ENCODE results near the gene CSTF1.

The CSTF1 gene

GRCh38 chr20:56358600-56359211, 33.7 kb upstream of the CSTF1 start, which contains the start of gene FAM210B:
FAM210B (plus strand) TSS chr20:56358974; CDS start chr20:56359006, 32 bp downstream.
- peaks cover 3% of the 10 kb centered on the region in 2 donors for H3K36me3 ChIP-seq (ENCODE audit: control insufficient read depth in 1 of 2, insufficient read depth in 2 of 2, low read length in 2 of 2)
- H3K4me1 ChIP-seq (ENCODE audit: control insufficient read depth in 1 of 2, insufficient read depth in 2 of 2, low read length in 2 of 2) = peaks cover 12 to 21% of the 10 kb centered on the region in 2 donors
- no peaks in the 10 kb centered on the region for H3K27me3 ChIP-seq (ENCODE audit: low read depth, low read length)
- peak within 1 kb of the TSS; percentile 79 for H3K27ac ChIP-seq (ENCODE audit: low read length)
- no peaks in the 10 kb centered on the region for H3K9me3 ChIP-seq (ENCODE audit: control insufficient read depth in 1 of 2, low read length in 2 of 2)
- peak within 1 kb of the TSS; percentile 79 to 91 for H3K4me3 ChIP-seq (ENCODE audit: low read depth in 1 of 2, low read length in 2 of 2)

DNA sequence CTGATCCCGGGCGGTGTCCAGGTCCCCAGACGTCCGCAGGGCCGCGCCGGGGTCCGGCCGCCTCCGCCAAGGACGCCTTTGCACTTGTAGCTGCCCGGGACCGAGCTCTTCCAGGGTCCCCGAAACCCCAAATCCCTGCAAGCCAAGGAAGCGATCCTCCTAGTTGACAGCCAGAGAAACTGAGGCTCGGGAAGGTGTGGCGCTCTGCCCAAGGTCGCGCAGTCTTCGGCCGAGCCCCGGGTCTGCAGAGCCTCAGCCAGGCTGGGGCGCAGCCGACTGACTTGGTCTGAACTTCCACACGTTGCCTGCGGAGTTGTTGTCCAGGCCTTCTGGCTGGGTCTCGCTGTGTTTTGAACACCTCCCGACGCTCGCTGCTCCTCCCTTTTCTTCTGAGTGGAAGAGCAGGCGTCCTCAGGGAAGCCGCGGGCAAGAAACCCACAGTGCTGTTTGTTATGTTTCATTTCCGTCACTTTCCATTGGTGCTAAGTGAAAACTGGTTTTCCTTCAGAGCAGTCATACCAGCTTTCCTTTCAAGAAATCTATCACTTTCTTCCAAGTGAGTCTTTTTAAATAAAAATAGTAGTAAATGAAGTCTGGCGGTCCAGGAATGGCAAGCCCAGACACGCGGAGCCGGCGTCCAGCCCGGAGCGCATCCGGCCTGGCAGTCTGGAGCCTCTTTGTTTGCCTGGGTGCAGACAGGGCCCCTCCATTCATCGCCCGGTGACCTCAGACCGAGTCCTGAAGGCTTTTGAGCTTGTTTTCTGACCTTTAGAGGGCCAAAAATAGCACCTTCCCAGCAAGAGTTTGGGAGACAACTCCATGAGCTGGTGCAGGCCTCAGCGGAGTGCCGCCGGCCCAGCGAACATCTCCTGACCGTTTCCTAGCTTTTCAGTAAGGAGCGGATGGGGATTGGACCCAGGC, 33.0 kb upstream of the CSTF1 start:
- no peaks in the 10 kb centered on the region for H3K27me3 ChIP-seq (ENCODE audit: low read depth, low read length)
- peaks cover 12 to 21% of the 10 kb centered on the region in 2 donors for H3K4me1 ChIP-seq (ENCODE audit: control insufficient read depth in 1 of 2, insufficient read depth in 2 of 2, low read length in 2 of 2)
- H3K4me3 ChIP-seq (ENCODE audit: low read depth in 1 of 2, low read length in 2 of 2) = peak overlapping the region; percentile 79 to 91
- peaks cover 3% of the 10 kb centered on the region in 2 donors for H3K36me3 ChIP-seq (ENCODE audit: control insufficient read depth in 1 of 2, insufficient read depth in 2 of 2, low read length in 2 of 2)
- H3K9me3 ChIP-seq (ENCODE audit: control insufficient read depth in 1 of 2, low read length in 2 of 2) = no peaks in the 10 kb centered on the region
- H3K27ac ChIP-seq (ENCODE audit: low read length) = peak overlapping the region; percentile 79

- H3K9me3 ChIP-seq (ENCODE audit: control insufficient read depth in 1 of 2, low read length in 2 of 2) = no peaks in the 10 kb centered on the region
- no peaks in the 10 kb centered on the region for H3K27me3 ChIP-seq (ENCODE audit: low read depth, low read length)
- peaks cover 12 to 21% of the 10 kb centered on the region in 2 donors for H3K4me1 ChIP-seq (ENCODE audit: control insufficient read depth in 1 of 2, insufficient read depth in 2 of 2, low read length in 2 of 2)
- peak overlapping the region; percentile 54 for H3K27ac ChIP-seq (ENCODE audit: low read length)
- H3K36me3 ChIP-seq (ENCODE audit: control insufficient read depth in 1 of 2, insufficient read depth in 2 of 2, low read length in 2 of 2) = peaks cover 3 to 7% of the 10 kb centered on the region in 2 donors
- H3K4me3 ChIP-seq (ENCODE audit: low read depth in 1 of 2, low read length in 2 of 2) = peak overlapping the region; percentile 79 to 91
These were observed 32.1 kb upstream of the CSTF1 start for GRCh38 chr20:56360133-56360907.

DNA sequence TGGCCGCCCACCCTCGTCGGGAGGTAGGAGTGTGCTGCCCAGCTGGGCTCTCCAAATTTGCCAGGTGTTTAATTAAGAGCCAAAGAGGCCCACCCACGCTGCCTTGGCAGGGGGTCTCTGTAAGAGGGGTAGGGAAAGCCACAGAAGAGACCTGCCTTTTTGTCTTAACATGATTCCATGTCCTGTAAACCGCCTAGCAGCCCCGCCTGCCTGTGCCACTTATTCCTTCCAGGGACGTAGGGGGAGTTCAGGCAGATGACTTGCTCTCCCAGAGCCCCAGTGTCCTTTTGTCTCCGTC, 31.6 kb upstream of the CSTF1 start:
- Histone ChIP-seq H3K27me3 (ENCODE audit: low read depth, low read length) (no peaks in the 10 kb centered on the region), H3K4me1 (ENCODE audit: control insufficient read depth in 1 of 2, insufficient read depth in 2 of 2, low read length in 2 of 2) (peaks cover 12 to 21% of the 10 kb centered on the region in 2 donors), H3K27ac (ENCODE audit: low read length) (no peak overlapping the region), H3K4me3 (ENCODE audit: low read depth in 1 of 2, low read length in 2 of 2) (peak overlapping the region in 1 of 2 donors; percentile 13), H3K36me3 (ENCODE audit: control insufficient read depth in 1 of 2, insufficient read depth in 2 of 2, low read length in 2 of 2) (peaks cover 3 to 13% of the 10 kb centered on the region in 2 donors), H3K9me3 (ENCODE audit: control insufficient read depth in 1 of 2, low read length in 2 of 2) (no peaks in the 10 kb centered on the region)

- peaks cover 12 to 21% of the 10 kb centered on the region in 2 donors for H3K4me1 ChIP-seq (ENCODE audit: control insufficient read depth in 1 of 2, insufficient read depth in 2 of 2, low read length in 2 of 2)
- H3K27ac ChIP-seq (ENCODE audit: low read length) = no peak overlapping the region
These were observed 30.5 kb upstream of the CSTF1 start for GRCh38 chr20:56361900-56362299.

DNA sequence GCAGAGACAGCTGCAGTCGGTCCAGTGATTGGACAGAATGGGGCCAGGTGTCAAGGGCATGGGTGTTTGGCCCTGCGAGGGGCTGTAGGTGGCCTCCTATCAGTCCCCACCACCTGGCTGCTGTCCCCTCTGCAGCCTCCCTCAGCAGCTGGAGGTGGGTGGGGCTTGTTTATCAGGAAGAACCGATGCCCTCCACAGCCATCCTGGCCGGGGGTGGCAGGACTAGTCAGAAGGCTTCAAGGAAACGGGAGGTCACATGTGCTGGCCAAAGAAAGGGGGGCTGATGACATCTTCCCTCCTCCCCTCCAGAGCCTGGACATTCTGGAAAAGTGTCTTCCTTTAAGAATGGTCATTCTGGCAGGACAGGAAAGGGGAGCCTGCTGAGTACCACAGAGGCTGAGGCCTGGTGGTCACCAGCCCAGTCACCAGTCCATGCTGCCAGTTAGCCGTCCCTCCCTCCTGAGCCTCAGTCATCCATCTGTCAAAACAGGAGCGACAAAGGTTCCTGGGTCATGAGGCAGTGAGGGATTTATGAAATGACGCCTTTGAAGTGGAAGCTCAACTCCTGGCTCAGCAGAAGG, 29.5 kb upstream of the CSTF1 start:
- H3K4me3 ChIP-seq (ENCODE audit: low read depth in 1 of 2, low read length in 2 of 2) = no peak overlapping the region
- peaks cover 12 to 21% of the 10 kb centered on the region in 2 donors for H3K4me1 ChIP-seq (ENCODE audit: control insufficient read depth in 1 of 2, insufficient read depth in 2 of 2, low read length in 2 of 2)
- no peaks in the 10 kb centered on the region for H3K27me3 ChIP-seq (ENCODE audit: low read depth, low read length)
- no peak overlapping the region for H3K27ac ChIP-seq (ENCODE audit: low read length)
- peaks cover 11 to 33% of the 10 kb centered on the region in 2 donors for H3K36me3 ChIP-seq (ENCODE audit: control insufficient read depth in 1 of 2, insufficient read depth in 2 of 2, low read length in 2 of 2)
- H3K9me3 ChIP-seq (ENCODE audit: control insufficient read depth in 1 of 2, low read length in 2 of 2) = no peaks in the 10 kb centered on the region

More at GRCh38 chr20:56361900-56362299, 30.5 kb upstream of the CSTF1 start:
- Histone ChIP-seq H3K36me3 (ENCODE audit: control insufficient read depth in 1 of 2, insufficient read depth in 2 of 2, low read length in 2 of 2) (peaks cover 8 to 23% of the 10 kb centered on the region in 2 donors), H3K27me3 (ENCODE audit: low read depth, low read length) (no peaks in the 10 kb centered on the region), H3K9me3 (ENCODE audit: control insufficient read depth in 1 of 2, low read length in 2 of 2) (no peaks in the 10 kb centered on the region), H3K4me3 (ENCODE audit: low read depth in 1 of 2, low read length in 2 of 2) (no peak overlapping the region)

GRCh38 chr20:56363491-56363890, 29.0 kb upstream of the CSTF1 start:
- H3K9me3 ChIP-seq (ENCODE audit: control insufficient read depth in 1 of 2, low read length in 2 of 2) = no peaks in the 10 kb centered on the region
- no peaks in the 10 kb centered on the region for H3K27me3 ChIP-seq (ENCODE audit: low read depth, low read length)
- peaks cover 11 to 35% of the 10 kb centered on the region in 2 donors for H3K36me3 ChIP-seq (ENCODE audit: control insufficient read depth in 1 of 2, insufficient read depth in 2 of 2, low read length in 2 of 2)
- H3K4me3 ChIP-seq (ENCODE audit: low read depth in 1 of 2, low read length in 2 of 2) = no peak overlapping the region
- peaks cover 12 to 21% of the 10 kb centered on the region in 2 donors for H3K4me1 ChIP-seq (ENCODE audit: control insufficient read depth in 1 of 2, insufficient read depth in 2 of 2, low read length in 2 of 2)
- H3K27ac ChIP-seq (ENCODE audit: low read length) = no peak overlapping the region

DNA sequence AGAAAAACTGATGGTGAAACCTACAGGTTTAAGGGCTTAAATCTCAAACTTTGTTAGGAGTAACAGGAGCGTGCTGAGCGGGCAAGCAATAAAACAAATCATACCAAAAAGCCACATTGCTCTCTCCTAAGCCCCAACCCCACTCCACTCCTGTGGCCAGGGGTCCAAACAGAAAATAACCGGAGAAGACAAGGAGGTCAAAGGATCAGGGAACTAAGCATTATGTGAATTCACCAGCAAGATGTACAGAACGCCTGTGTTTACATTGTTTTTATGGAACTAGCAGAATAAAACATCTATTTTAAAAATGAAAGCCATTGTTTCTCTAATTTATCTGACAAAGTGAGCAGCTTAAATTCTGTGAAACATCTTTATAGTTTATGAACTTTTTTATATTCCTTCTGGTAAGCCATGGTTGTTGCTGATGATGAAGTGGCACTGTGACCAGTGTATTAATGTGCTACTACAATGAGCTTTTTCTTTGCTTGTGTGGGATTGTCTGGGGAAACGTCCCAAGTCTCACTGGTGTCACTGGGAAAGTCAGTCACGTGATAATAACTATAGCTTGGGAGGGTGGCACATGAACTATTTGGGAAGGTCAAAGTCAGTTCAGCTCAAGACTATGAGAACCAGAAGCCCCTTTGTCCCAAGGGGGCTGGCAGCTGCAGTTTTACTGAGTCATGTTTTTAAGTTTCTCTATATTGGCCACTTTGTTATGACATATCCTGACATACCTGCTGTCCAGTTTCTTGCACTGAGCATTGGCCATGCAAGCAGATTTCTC, 23.9 kb upstream of the CSTF1 start:
- H3K4me1 ChIP-seq (ENCODE audit: control insufficient read depth in 1 of 2, insufficient read depth in 2 of 2, low read length in 2 of 2) = no peaks in the 10 kb centered on the region
- no peaks in the 10 kb centered on the region for H3K27me3 ChIP-seq (ENCODE audit: low read depth, low read length)
- peaks cover 14 to 36% of the 10 kb centered on the region in 2 donors for H3K36me3 ChIP-seq (ENCODE audit: control insufficient read depth in 1 of 2, insufficient read depth in 2 of 2, low read length in 2 of 2)
- H3K27ac ChIP-seq (ENCODE audit: low read length) = no peak overlapping the region
- H3K9me3 ChIP-seq (ENCODE audit: control insufficient read depth in 1 of 2, low read length in 2 of 2) = no peaks in the 10 kb centered on the region
- H3K4me3 ChIP-seq (ENCODE audit: low read depth in 1 of 2, low read length in 2 of 2) = no peak overlapping the region

- H3K9me3 ChIP-seq (ENCODE audit: control insufficient read depth in 1 of 2, low read length in 2 of 2) = no peaks in the 10 kb centered on the region
- no peaks in the 10 kb centered on the region for H3K4me1 ChIP-seq (ENCODE audit: control insufficient read depth in 1 of 2, insufficient read depth in 2 of 2, low read length in 2 of 2)
- no peaks in the 10 kb centered on the region for H3K27me3 ChIP-seq (ENCODE audit: low read depth, low read length)
- peaks cover 14 to 36% of the 10 kb centered on the region in 2 donors for H3K36me3 ChIP-seq (ENCODE audit: control insufficient read depth in 1 of 2, insufficient read depth in 2 of 2, low read length in 2 of 2)
- no peak overlapping the region for H3K4me3 ChIP-seq (ENCODE audit: low read depth in 1 of 2, low read length in 2 of 2)
- H3K27ac ChIP-seq (ENCODE audit: low read length) = no peak overlapping the region
These were observed 23.3 kb upstream of the CSTF1 start for GRCh38 chr20:56369179-56369578.

DNA sequence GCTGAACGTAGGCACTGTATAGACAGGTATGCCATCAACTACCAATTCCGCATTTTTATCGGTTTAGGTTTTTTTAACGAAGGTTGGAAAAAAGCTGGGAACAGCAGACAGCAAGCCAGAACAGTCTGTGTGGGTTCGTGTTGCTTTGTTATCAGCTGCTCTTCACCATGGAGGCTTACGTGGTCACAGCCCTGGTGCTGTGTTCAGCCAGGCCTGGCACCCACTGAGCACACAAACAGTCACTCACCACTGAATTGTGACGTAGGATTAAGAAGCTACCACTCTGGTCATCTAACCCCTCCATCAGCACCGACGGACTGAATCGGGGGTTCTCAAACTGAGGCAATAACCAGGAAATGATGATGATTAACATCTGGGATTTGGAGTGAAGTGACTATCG, 20.5 kb upstream of the CSTF1 start:
- Histone ChIP-seq H3K4me1 (ENCODE audit: control insufficient read depth in 1 of 2, insufficient read depth in 2 of 2, low read length in 2 of 2) (no peaks in the 10 kb centered on the region), H3K9me3 (ENCODE audit: control insufficient read depth in 1 of 2, low read length in 2 of 2) (no peaks in the 10 kb centered on the region), H3K27me3 (ENCODE audit: low read depth, low read length) (no peaks in the 10 kb centered on the region), H3K4me3 (ENCODE audit: low read depth in 1 of 2, low read length in 2 of 2) (no peak overlapping the region), H3K36me3 (ENCODE audit: control insufficient read depth in 1 of 2, insufficient read depth in 2 of 2, low read length in 2 of 2) (peaks cover 8 to 15% of the 10 kb centered on the region in 2 donors), H3K27ac (ENCODE audit: low read length) (no peak overlapping the region)
